Activated CD8-positive, alpha-beta T cell treated with anti-CD3 and anti-CD28 coated beads for 36 hours (primary cell): ENCODE data around the gene CCDC149. TPM values are rescaled to one million over a fixed set of nuclear protein-coding genes. Genes with fewer than 3 reads are reported as not detected.

ENCODE experiments used
- ATAC-seq: fragments of 200-7000 bp; cut with Tn5 transposase; one replicate; pipeline ENCODE4 v1.10.0; 2021; ENCODE audit warnings: mild to moderate bottlenecking, moderate library complexity
- CTCF ChIA-PET: fragments of 350-600 bp; sonication (Branson Sonifier 250); formaldehyde crosslinking; loops from one replicate; lab custom pipeline; 2021; ENCODE audit warnings: antibody characterized with exemption; lab: Charles Lee
- POLR2A ChIA-PET: fragments of 350-600 bp; sonication (Branson Sonifier 250); formaldehyde crosslinking; loops from one replicate; lab custom pipeline; 2021; ENCODE audit warnings: antibody characterized with exemption; lab: Charles Lee
- DNase-seq: peaks from one replicate; pipeline ENCODE4 v3.0.0-alpha.2; 2020
- H3K27ac Mint-ChIP-seq: one replicate; pipeline ENCODE4 v1.8.0; 2021; ENCODE audit warnings: mild to moderate bottlenecking, mixed read lengths
- H3K27me3 Mint-ChIP-seq: one replicate; pipeline ENCODE4 v1.8.0; 2021; ENCODE audit warnings: mixed read lengths
- H3K36me3 Mint-ChIP-seq: one replicate; pipeline ENCODE4 v1.8.0; 2021; ENCODE audit warnings: low read depth, mixed read lengths
- H3K4me1 Mint-ChIP-seq: one replicate; pipeline ENCODE4 v1.8.0; 2021; ENCODE audit warnings: low read depth, mixed read lengths
- H3K4me3 Mint-ChIP-seq: one replicate; pipeline ENCODE4 v1.8.0; 2021; ENCODE audit warnings: mild to moderate bottlenecking, moderate library complexity, mixed read lengths
- H3K9me3 Mint-ChIP-seq: one replicate; pipeline ENCODE4 v1.8.0; 2021; ENCODE audit warnings: mixed read lengths
- CTCF ChIP-seq: fragments of 200-600 bp; IDR thresholded peaks from one replicate; pipeline ENCODE4 v1.8.0; 2022; ENCODE audit warnings: antibody characterized with exemption, mild to moderate bottlenecking
- intact Hi-C: fragments of 100-400 bp; cut with micrococcal nuclease; formaldehyde crosslinking; loops from one replicate; pipeline ENCODE4 v1.10.0; 2022
- total RNA-seq, 2 experiments: library from RNA; stranded (reverse); gene quantifications; one replicate each; pipeline ENCODE4 v1.2.3, GENCODE V29; 2021

Gene CCDC149
- total RNA-seq, 2 experiments from 2014 or later, result not detected

GRCh38 chr4:24795666-24796381 lies 117.0 kb downstream of the CCDC149 start:
- CTCF ChIA-PET, result no interaction called here
- no peak for ATAC-seq
- H3K4me1 Mint-ChIP-seq, result no peaks in the 10 kb centered on the region
- no peak for DNase-seq
- TF ChIP-seq CTCF, result no peak
- no peak overlapping the region for H3K27ac Mint-ChIP-seq
- no peaks in the 10 kb centered on the region for H3K36me3 Mint-ChIP-seq
- H3K9me3 Mint-ChIP-seq, result no peaks in the 10 kb centered on the region
- peaks cover 26% of the 10 kb centered on the region for H3K27me3 Mint-ChIP-seq
- POLR2A ChIA-PET, result no interaction called here
- intact Hi-C loops, result no loop called here
- no peak overlapping the region for H3K4me3 Mint-ChIP-seq

- ATAC-seq, result no peak
- H3K4me1 Mint-ChIP-seq, result no peaks in the 10 kb centered on the region
- H3K27ac Mint-ChIP-seq, result no peak within 1 kb of the TSS
- H3K9me3 Mint-ChIP-seq, result no peaks in the 10 kb centered on the region
- DNase-seq, result no peak
- TF ChIP-seq CTCF, result no peak
- intact Hi-C loops, result no loop called here
- no peak within 1 kb of the TSS for H3K4me3 Mint-ChIP-seq
- ChIA-PET POLR2A (no interaction called here), CTCF (no interaction called here)
- H3K27me3 Mint-ChIP-seq, result peaks cover 20% of the 10 kb centered on the region
- H3K36me3 Mint-ChIP-seq, result no peaks in the 10 kb centered on the region
These were observed 117.8 kb downstream of the CCDC149 start, which contains the start of gene SOD3 for GRCh38 chr4:24794916-24795665. TSS of gene SOD3 (plus strand) at chr4:24795573. CDS start at chr4:24799522, 3,949 bp downstream.

- Mint-ChIP-seq H3K4me3 (no peak overlapping the region), H3K4me1 (no peaks in the 10 kb centered on the region), H3K9me3 (no peaks in the 10 kb centered on the region), H3K36me3 (no peaks in the 10 kb centered on the region), H3K27me3 (peaks cover 20% of the 10 kb centered on the region), H3K27ac (no peak overlapping the region)
- intact Hi-C loops, result no loop called here
- ChIA-PET POLR2A (no interaction called here), CTCF (no interaction called here)
- no peak for TF ChIP-seq CTCF
- no peak for ATAC-seq
- DNase-seq, result no peak
These were observed 118.4 kb downstream of the CCDC149 start for GRCh38 chr4:24794480-24794879.

- TF ChIP-seq CTCF, result no peak
- Mint-ChIP-seq H3K9me3 (no peaks in the 10 kb centered on the region), H3K27me3 (peaks cover 18% of the 10 kb centered on the region), H3K4me1 (no peaks in the 10 kb centered on the region), H3K27ac (no peak overlapping the region), H3K4me3 (no peak overlapping the region), H3K36me3 (no peaks in the 10 kb centered on the region)
- DNase-seq, result no peak
- no peak for ATAC-seq
- ChIA-PET CTCF (no interaction called here), POLR2A (no interaction called here)
- intact Hi-C loops, result no loop called here
These were observed 118.8 kb downstream of the CCDC149 start for GRCh38 chr4:24794051-24794450.
